Upper lobe of right lung (tissue), 1 donor: ENCODE measurements around the gene CHST15. TPM values are rescaled to one million over a fixed set of nuclear protein-coding genes. Genes with fewer than 3 reads are reported as not detected.

Experiments used
- ATAC-seq: fragments of 200-7000 bp; cut with Tn5 transposase; one replicate; pipeline ENCODE4 v1.9.1; 2020; ENCODE audit warnings: mild to moderate bottlenecking, moderate library complexity
- DNase-seq: peaks from one replicate; pipeline ENCODE4 v3.0.0-alpha.2; 2020
- H3K27ac ChIP-seq: fragments of 200-600 bp; one replicate; pipeline ENCODE4 v1.8.0; 2022
- H3K27me3 ChIP-seq: fragments of 200-600 bp; one replicate; pipeline ENCODE4 v1.8.0; 2022; ENCODE audit warnings: mild to moderate bottlenecking
- H3K36me3 ChIP-seq: fragments of 200-600 bp; one replicate; pipeline ENCODE4 v1.8.0; 2022
- H3K4me1 ChIP-seq: fragments of 200-600 bp; one replicate; pipeline ENCODE4 v1.8.0; 2022
- H3K4me3 ChIP-seq: fragments of 200-600 bp; one replicate; pipeline ENCODE4 v1.8.0; 2022; ENCODE audit warnings: mild to moderate bottlenecking
- H3K9me3 ChIP-seq: fragments of 200-600 bp; one replicate; pipeline ENCODE4 v1.8.0; 2022
- CTCF ChIP-seq: fragments of 200-600 bp; IDR thresholded peaks from one replicate; pipeline ENCODE4 v1.8.0; 2022; ENCODE audit warnings: antibody characterized with exemption
- intact Hi-C: fragments of 100-400 bp; cut with DNase I; formaldehyde crosslinking; loops from one replicate; pipeline ENCODE4 v1.11.0; 2022
- total RNA-seq: library from RNA; stranded (reverse); fragmentation: NEBNext Ultra II Directional; extraction: Animal tissue kit (Norgen Biotek cat#: 25700); gene quantifications from one replicate; pipeline ENCODE4 v1.2.1, GENCODE V29; 2021
- donor health status: DM: no; HTN: yes; CAD: no; lungs with severe emphysema.

The CHST15 gene
- total RNA-seq, 1 donor from 2014 or later: 49.2 TPM

- ATAC-seq (no peak), DNase-seq (no peak)
- H3K4me1 ChIP-seq: no peaks in the 10 kb centered on the region
- H3K4me3 ChIP-seq: no peak overlapping the region
- H3K9me3 ChIP-seq: no peaks in the 10 kb centered on the region
- no peaks in the 10 kb centered on the region for H3K36me3 ChIP-seq
- H3K27ac ChIP-seq: no peak overlapping the region
- TF ChIP-seq CTCF: no peak
- no peaks in the 10 kb centered on the region for H3K27me3 ChIP-seq
- intact Hi-C loops: no loop called here
Observed at GRCh38 chr10:124078714-124079113, 14.7 kb downstream of the CHST15 start.

DNA sequence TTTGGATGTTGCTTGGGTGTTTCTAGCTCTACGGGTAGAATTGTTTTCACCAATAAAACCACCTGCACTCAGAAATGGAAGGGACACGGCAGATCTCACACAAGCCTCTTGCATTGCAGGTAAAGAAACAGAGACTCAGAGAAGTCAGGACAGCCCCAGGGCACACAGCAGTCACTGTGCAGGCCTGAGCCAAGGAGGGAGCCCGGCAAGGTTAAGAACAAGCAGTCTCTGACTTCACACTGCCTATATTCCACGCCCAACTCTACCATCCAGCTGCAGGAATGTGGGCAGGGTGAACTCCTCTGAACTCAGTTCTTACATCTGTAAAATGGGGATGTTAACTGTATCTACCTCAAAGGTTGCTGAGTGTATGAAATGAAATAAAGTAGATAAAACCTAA is 15.4 kb downstream of the CHST15 start:
- Histone ChIP-seq H3K4me3 (no peak overlapping the region), H3K27ac (no peak overlapping the region), H3K9me3 (no peaks in the 10 kb centered on the region), H3K36me3 (no peaks in the 10 kb centered on the region), H3K27me3 (no peaks in the 10 kb centered on the region), H3K4me1 (no peaks in the 10 kb centered on the region)
- ATAC-seq (no peak), DNase-seq (no peak)
- no peak for TF ChIP-seq CTCF
- intact Hi-C loops: no loop called here

GRCh38 chr10:124077208-124077993 is 16.0 kb downstream of the CHST15 start:
- DNase-seq (no peak), ATAC-seq (no peak)
- no peaks in the 10 kb centered on the region for H3K4me1 ChIP-seq
- H3K27ac ChIP-seq: no peak overlapping the region
- H3K36me3 ChIP-seq: no peaks in the 10 kb centered on the region
- intact Hi-C loops: no loop called here
- no peaks in the 10 kb centered on the region for H3K9me3 ChIP-seq
- H3K27me3 ChIP-seq: no peaks in the 10 kb centered on the region
- no peak for TF ChIP-seq CTCF
- no peak overlapping the region for H3K4me3 ChIP-seq

- Histone ChIP-seq H3K9me3 (no peaks in the 10 kb centered on the region), H3K27me3 (no peaks in the 10 kb centered on the region), H3K4me3 (no peak overlapping the region), H3K4me1 (no peaks in the 10 kb centered on the region), H3K36me3 (no peaks in the 10 kb centered on the region), H3K27ac (no peak overlapping the region)
- no peak for ATAC-seq
- TF ChIP-seq CTCF: no peak
- intact Hi-C loops: no loop called here
- no peak for DNase-seq
Observed at GRCh38 chr10:124076148-124076733, 17.2 kb downstream of the CHST15 start.

- Histone ChIP-seq H3K4me3 (no peak overlapping the region), H3K27ac (no peak overlapping the region), H3K27me3 (no peaks in the 10 kb centered on the region), H3K4me1 (no peaks in the 10 kb centered on the region), H3K36me3 (no peaks in the 10 kb centered on the region), H3K9me3 (no peaks in the 10 kb centered on the region)
- ATAC-seq (no peak), DNase-seq (no peak)
- TF ChIP-seq CTCF: no peak
- intact Hi-C loops: no loop called here
Observed at GRCh38 chr10:124075231-124075955, 18.0 kb downstream of the CHST15 start.
